ENCODE data around the gene PRC1.

DNA sequence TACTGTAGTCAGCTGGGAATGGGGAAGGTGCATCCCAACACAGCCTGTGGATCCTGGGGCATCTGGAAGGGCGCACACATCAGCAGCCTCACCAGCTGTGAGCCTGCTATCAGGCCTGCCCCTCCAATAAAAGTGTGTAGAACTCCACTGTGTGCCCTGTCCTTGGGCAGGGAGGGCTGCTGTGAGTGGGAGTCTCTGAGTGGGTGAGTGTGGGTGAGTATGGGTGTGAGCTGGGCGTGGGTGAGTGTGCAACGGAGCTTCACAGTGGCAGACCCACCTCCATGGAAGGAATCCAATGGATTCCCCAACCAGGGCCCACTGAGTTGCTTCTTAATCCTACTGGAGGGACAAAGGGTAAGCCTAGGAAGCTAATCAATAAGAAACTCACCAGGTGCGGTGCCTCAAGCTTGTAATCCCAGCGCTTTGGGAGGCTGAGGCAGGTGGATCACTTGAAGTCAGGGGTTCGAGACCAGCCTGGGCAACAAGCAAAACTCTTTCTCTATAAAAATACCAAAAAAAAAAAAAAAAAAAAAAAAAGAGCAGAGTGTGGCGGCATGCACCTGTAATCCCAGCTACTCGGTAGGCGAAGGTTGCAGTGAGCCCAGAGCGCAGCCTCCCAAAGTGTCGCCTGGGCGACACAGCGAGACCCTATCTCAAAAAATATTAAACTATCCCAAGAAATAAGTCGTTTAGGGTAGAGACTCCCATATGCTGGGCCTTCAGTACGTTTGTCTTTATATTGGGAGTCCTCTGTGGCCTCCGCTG lies 40.2 kb downstream of the PRC1 start:
- TF ChIP-seq, protein P1, sequence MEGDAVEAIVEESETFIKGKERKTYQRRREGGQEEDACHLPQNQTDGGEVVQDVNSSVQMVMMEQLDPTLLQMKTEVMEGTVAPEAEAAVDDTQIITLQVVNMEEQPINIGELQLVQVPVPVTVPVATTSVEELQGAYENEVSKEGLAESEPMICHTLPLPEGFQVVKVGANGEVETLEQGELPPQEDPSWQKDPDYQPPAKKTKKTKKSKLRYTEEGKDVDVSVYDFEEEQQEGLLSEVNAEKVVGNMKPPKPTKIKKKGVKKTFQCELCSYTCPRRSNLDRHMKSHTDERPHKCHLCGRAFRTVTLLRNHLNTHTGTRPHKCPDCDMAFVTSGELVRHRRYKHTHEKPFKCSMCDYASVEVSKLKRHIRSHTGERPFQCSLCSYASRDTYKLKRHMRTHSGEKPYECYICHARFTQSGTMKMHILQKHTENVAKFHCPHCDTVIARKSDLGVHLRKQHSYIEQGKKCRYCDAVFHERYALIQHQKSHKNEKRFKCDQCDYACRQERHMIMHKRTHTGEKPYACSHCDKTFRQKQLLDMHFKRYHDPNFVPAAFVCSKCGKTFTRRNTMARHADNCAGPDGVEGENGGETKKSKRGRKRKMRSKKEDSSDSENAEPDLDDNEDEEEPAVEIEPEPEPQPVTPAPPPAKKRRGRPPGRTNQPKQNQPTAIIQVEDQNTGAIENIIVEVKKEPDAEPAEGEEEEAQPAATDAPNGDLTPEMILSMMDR (IDR thresholded peaks at IDR 0.05) = no peak
- TF ChIP-seq EZH2 (IDR thresholded peaks at IDR 0.05; ENCODE audit: borderline replicate concordance, insufficient read depth, low read depth, low read length, poor library complexity, severe bottlenecking) = no peak
